Chondrocyte (in vitro differentiated cells): ENCODE measurements around the gene TUBE1. TPM values are rescaled to one million over a fixed set of nuclear protein-coding genes. Genes with fewer than 3 reads are reported as not detected.

Source experiments
- DNase-seq: peaks from one replicate; pipeline ENCODE4 v3.0.0; 2021; ENCODE audit warnings: mixed read lengths, low spot score
- H3K27ac Mint-ChIP-seq: one replicate; pipeline ENCODE4 v1.8.0; 2021; ENCODE audit warnings: mild to moderate bottlenecking, moderate library complexity, mixed read lengths; ENCODE audit not compliant: unreplicated experiment
- H3K27me3 Mint-ChIP-seq: 2 replicates; pipeline ENCODE4 v1.8.0; 2021; ENCODE audit warnings: low read depth, mixed read lengths
- H3K36me3 Mint-ChIP-seq: 2 replicates; pipeline ENCODE4 v1.8.0; 2021; ENCODE audit warnings: low read depth, mixed read lengths
- H3K4me1 Mint-ChIP-seq: 2 replicates; pipeline ENCODE4 v1.8.0; 2021; ENCODE audit warnings: low read depth, mild to moderate bottlenecking, mixed read lengths
- H3K4me3 Mint-ChIP-seq: one replicate; pipeline ENCODE4 v1.8.0; 2021; ENCODE audit warnings: mild to moderate bottlenecking, moderate library complexity, mixed read lengths; ENCODE audit not compliant: unreplicated experiment
- H3K9me3 Mint-ChIP-seq: 2 replicates; pipeline ENCODE4 v1.8.0; 2021; ENCODE audit warnings: low read depth, mixed read lengths
- total RNA-seq: library from RNA; stranded (reverse); gene quantifications from 3 replicates; pipeline ENCODE4 v1.2.1, GENCODE V29; 2021
- TF ChIP-seq, protein P1 (sequence below): fragments of 200-600 bp; sonication (generic); IDR thresholded peaks from 2 replicates; pipeline ENCODE4 v1.5.0; 2021; ENCODE audit warnings: antibody characterized with exemption, mild to moderate bottlenecking, moderate library complexity

The TUBE1 gene
- total RNA-seq, 1 donor from 2014 or later = 23.9 TPM

DNA sequence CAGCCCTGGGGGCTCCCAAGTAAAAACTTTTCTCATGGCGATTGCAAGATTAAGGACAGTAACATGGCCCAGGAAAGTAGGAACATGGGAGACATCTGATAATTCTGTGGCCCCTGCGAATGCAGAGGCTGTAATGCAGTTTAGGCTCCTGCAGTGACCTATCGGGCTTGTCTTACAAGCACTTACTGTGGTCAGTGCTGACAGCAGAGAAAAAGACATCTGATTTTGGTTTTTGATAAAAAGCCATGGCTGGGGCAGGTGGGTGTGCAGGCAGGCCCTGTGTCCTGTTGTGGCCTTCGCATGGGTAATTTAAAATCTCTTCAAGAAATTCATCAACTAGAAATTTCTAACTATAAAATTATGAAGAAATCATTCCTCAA lies 52.7 kb downstream of the TUBE1 start:
- no peak overlapping the region for H3K27ac Mint-ChIP-seq
- H3K4me1 Mint-ChIP-seq = peaks cover 26% of the 10 kb centered on the region
- TF ChIP-seq, protein P1, sequence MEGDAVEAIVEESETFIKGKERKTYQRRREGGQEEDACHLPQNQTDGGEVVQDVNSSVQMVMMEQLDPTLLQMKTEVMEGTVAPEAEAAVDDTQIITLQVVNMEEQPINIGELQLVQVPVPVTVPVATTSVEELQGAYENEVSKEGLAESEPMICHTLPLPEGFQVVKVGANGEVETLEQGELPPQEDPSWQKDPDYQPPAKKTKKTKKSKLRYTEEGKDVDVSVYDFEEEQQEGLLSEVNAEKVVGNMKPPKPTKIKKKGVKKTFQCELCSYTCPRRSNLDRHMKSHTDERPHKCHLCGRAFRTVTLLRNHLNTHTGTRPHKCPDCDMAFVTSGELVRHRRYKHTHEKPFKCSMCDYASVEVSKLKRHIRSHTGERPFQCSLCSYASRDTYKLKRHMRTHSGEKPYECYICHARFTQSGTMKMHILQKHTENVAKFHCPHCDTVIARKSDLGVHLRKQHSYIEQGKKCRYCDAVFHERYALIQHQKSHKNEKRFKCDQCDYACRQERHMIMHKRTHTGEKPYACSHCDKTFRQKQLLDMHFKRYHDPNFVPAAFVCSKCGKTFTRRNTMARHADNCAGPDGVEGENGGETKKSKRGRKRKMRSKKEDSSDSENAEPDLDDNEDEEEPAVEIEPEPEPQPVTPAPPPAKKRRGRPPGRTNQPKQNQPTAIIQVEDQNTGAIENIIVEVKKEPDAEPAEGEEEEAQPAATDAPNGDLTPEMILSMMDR = no peak
- no peak overlapping the region for H3K4me3 Mint-ChIP-seq
- no peaks in the 10 kb centered on the region for H3K9me3 Mint-ChIP-seq
- no peaks in the 10 kb centered on the region for H3K36me3 Mint-ChIP-seq
- no peak for DNase-seq
- no peaks in the 10 kb centered on the region for H3K27me3 Mint-ChIP-seq

DNA sequence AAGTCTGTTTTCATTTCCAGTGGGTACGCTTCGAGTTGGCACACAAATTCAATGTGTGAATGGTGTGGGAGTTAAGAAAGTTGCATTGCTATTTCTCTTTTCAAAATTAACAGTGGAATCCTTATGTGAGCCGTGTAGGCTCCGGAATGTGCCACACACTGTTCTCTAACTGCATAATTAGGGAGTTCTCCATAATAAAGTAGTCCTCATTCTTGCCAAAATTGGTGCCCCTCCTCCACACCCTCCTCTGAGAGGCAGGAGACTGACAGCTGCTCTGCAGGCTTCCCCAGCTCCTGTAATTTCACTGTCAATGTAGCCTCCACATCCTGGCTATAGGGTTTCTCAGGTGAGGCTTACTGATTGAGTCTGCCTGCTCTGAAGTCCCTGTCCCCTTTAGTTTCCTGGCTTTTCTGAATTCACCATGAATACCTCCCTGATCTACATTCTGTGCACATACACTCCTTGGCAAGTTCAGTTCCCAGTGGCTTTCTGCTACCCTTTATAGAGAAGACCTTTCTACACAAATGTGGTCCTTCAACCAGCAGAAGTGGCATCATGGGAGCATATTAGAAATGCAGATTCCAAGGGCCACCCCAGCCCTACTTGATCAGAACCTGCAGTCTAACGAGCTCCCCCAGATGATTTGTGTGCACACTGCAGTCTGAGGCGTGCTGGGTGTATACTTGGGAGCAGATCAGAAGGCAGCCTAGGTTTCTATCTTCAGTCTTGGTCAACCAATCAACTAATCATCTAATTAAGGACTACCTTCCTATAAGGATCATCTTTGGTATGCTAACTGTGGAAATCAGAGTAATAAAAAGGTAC lies 53.3 kb downstream of the TUBE1 start:
- H3K27ac Mint-ChIP-seq = peak overlapping the region; percentile 27

DNA sequence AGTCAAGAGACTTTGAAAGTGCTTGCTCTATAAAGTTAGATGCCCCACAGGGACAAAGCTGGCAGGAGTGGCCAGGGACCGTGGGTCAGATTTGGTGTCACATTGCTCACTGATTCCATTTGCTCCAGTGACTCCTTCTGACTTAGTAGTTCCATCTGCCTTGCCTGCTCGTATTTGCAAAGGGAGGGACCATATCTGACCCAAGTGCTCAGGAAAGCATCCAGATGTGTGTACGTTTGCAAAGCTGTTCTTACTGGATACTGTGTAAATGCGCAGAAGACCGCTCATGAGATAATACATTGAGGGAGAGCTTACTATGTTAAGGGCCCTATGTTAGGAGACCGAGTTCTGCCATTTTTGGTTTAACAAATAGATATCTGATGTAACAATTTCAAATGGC lies 54.6 kb downstream of the TUBE1 start:
- no peaks in the 10 kb centered on the region for H3K27me3 Mint-ChIP-seq
- no peak for DNase-seq
- H3K4me3 Mint-ChIP-seq = no peak overlapping the region
- H3K4me1 Mint-ChIP-seq = peaks cover 16% of the 10 kb centered on the region
- no peak overlapping the region for H3K27ac Mint-ChIP-seq
- no peaks in the 10 kb centered on the region for H3K36me3 Mint-ChIP-seq
- H3K9me3 Mint-ChIP-seq = no peaks in the 10 kb centered on the region
- TF ChIP-seq, protein P1 = no peak

More for the DNA sequence above, 53.3 kb downstream of the TUBE1 start:
- Mint-ChIP-seq H3K27me3 (no peaks in the 10 kb centered on the region), H3K36me3 (no peaks in the 10 kb centered on the region), H3K4me3 (no peak overlapping the region), H3K4me1 (peaks cover 26% of the 10 kb centered on the region), H3K9me3 (no peaks in the 10 kb centered on the region)
- DNase-seq = no peak
- TF ChIP-seq, protein P1 = no peak

DNA sequence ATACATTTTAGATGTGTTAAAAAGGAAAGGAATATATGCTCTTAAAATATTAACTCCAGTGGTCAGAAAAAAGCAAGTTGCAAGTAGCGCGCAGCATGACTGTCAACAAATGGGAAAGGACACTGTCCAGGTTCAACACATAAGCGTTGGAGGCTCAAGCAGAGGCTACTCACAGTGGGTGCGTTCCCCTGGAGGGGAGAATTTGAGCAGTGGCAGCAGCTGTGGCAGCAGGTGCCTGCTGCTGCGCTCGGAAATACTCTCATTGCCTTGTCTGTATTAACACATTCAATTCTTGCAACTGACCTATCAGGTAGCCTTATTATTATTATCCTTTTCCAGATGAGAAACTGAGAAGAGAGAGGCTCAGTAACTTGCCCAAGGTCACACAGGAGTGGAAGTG lies 55.3 kb downstream of the TUBE1 start:
- H3K36me3 Mint-ChIP-seq = no peaks in the 10 kb centered on the region
- no peaks in the 10 kb centered on the region for H3K9me3 Mint-ChIP-seq
- H3K27me3 Mint-ChIP-seq = no peaks in the 10 kb centered on the region
- TF ChIP-seq, protein P1 = no peak
- DNase-seq = no peak
- H3K4me3 Mint-ChIP-seq = no peak overlapping the region
- peaks cover 12% of the 10 kb centered on the region for H3K4me1 Mint-ChIP-seq
- no peak overlapping the region for H3K27ac Mint-ChIP-seq

DNA sequence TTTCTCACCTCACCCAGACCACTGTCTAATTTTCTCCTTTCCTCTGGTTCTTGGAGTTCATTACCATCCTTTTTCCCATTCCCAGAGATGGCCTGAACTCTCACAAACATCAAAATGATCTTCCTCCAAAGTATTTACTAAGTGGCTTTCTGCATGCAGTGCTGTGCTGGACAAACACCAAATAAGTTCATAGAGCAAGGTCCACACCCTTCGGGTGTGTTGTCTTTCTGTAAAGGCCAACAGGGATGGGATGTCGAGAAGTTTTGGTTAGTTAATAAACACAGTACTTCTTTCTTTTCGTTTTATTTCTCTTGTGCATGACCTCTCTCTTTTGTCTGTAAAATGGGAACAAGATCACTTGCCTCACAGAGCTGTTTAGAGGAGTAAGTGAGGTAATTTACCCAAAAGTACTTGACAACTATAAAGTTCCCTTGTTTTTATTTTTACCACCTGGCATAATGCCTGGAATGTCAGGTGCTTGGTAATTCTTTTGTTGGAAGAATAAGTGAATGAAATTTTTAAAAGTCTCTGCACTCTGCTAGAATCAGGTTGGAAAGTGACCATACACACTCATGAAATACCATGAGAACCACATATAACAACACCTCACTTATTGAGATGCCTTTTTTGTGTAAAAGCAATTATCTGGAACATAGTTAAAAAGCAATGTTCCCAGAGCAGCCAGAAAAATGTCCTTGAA lies 56.2 kb downstream of the TUBE1 start:
- DNase-seq = no peak
- no peaks in the 10 kb centered on the region for H3K9me3 Mint-ChIP-seq
- no peaks in the 10 kb centered on the region for H3K27me3 Mint-ChIP-seq
- no peaks in the 10 kb centered on the region for H3K36me3 Mint-ChIP-seq
- TF ChIP-seq, protein P1 = no peak
- no peak overlapping the region for H3K27ac Mint-ChIP-seq
- H3K4me3 Mint-ChIP-seq = no peak overlapping the region
- peaks cover 12% of the 10 kb centered on the region for H3K4me1 Mint-ChIP-seq
